ACHN (cell line): ENCODE data around the gene LRRFIP1.
A peak's percentile ranks its signal among the peaks of the same experiment; 100 is the strongest.
"Not testable (repeated sequence)": the region's sequence is repeated elsewhere in the genome, so short reads cannot be mapped to it uniquely, and the experiment has no call there.

Experiments
- DNase-seq: peaks from one replicate; pipeline ENCODE4 v3.0.0-alpha.2; 2015
- in situ Hi-C: cut with HindIII; loops from 2 replicates; pipeline ENCODE4 v1.10.0; 2017; ENCODE audit warnings: low sequenced_read_pairs, low pct_ligation_motif_present, low pct_unique_long_range_greater_than_20kb

The LRRFIP1 gene

DNA sequence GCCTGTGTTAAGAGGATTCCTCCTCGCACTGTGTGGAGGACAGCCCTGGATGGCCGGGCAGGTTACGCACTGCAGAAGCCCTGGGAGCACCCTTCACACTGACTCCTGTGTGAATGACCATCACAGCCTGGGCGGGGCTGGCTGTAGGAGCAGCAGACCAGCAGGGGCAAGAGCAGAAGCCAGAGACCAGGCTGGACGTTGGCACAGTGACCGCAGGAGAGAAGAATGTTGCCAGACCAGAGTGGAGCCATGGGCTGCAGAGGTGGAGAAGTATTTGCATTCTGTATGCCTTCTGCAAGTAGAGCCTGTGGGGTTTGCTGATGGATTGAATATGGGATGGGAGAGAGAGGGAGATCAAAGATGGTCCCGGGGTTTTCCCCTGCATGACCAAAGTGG, 23.1 kb downstream of the LRRFIP1 start:
- no peak for DNase-seq
- in situ Hi-C loops = no loop called here

DNA sequence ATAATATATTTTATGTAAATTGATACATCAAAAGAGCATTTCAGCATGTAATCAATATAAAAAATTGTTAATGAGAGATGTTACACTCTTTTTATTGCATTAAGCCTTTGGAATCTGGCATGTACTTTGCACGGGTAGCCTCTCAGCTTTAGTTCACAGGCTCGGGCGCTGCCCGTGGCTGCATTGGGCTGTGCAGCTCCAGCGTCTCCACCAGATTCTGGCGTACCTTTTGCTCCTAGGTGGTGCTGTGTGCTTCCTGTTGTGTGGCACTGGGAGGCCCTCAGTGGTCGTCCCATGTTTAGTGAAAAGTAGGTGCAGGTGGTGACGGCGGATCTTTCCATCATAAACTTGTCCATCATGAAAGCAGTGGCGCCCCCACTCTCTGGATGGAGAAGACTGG, 24.4 kb downstream of the LRRFIP1 start:
- DNase-seq = no peak
- in situ Hi-C loops = no loop called here

DNA sequence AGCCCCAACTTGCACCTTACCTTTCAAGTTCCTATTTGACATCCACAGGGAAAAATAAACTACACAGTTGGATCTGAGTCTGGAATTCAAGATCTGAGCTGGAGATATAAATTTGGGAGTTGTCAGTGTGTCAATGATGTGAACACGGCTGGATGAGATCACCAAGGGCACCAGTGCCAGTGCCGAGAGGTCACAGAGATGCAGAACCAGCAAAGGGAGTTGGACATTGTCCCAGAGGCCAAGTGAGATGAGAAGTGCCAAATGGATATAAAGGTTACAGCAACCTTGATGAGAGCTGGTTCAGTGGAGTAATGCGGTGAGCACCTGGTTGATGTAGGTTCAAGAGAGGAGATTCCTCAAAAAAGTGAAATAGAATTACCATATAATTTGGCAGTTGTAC, 24.8 kb downstream of the LRRFIP1 start:
- DNase-seq = no peak
- in situ Hi-C loops = no loop called here

DNA sequence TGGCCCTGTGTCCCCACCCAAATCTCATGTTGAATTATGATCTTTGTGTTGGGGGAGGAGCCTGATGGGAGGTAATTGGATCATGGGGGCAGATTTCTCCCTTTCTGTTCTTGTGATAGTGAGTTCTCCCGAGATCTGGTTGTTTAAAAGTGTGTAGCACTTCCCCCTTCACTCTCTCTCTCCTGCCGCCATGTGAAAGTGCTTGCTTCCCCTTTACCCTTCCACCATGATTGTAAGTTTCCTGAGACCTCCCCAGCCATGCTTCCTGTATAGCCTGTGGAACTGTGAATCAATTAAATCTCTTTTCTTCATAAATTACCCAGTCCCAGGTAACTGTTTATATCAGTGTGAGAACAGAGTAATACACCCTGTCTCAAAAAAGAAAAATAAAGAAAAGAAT, 25.5 kb downstream of the LRRFIP1 start:
- in situ Hi-C loops = no loop called here
- DNase-seq = no peak

DNA sequence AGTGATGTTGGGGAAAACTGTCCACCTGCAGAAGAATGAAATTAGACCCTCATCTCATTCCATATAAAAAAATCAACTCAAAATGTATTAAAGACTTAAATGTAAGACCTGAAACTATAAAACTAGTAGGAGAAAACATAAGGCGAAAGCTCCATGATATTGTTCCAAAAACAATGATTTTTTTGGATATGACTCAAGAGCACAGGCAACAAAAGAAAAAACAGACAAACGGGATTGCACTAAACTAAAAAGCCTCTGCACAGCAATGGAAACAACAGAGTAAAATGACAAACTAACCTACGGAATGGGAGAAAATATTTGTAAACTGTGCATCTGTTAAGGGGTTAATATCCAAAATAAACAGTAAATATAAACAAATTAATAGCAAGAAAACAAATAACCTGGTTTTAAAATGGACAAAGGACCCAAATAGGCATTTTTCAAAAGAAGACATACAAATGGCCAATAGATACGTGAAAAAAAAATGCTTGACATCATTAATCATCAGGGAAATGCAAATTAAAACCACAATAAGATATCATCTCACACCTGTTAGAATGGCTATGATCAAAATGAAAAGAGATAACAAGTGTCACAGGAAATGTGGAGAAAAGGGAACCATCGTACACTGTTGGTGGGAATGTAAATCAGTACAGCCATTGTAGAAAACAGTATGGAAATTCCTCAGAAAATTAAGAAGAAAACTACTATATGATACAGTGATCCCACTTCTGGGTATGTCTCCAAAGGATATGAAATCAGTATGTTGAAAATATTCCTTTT, 26.6 kb downstream of the LRRFIP1 start:
- no peak for DNase-seq
- in situ Hi-C loops = no loop called here

DNA sequence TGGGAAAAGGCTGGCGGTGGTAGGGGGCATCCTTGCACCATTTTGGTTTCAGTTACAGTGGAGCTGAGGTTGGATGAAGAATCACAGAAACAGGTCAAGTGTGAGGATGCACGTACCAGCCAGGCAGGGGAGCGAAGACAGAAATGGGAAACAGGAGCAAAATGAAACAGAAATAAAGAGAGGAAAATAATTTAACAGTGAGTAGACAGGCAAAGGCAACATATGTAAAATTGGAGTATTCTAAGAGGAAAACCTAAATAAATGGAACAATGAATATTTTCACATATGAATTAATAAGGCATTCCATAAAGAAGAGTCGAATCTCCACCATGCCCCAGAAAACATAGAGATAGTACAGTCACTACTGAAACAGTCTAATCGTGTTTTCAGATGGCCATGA, 29.7 kb downstream of the LRRFIP1 start:
- no peak for DNase-seq
- in situ Hi-C loops = no loop called here

DNA sequence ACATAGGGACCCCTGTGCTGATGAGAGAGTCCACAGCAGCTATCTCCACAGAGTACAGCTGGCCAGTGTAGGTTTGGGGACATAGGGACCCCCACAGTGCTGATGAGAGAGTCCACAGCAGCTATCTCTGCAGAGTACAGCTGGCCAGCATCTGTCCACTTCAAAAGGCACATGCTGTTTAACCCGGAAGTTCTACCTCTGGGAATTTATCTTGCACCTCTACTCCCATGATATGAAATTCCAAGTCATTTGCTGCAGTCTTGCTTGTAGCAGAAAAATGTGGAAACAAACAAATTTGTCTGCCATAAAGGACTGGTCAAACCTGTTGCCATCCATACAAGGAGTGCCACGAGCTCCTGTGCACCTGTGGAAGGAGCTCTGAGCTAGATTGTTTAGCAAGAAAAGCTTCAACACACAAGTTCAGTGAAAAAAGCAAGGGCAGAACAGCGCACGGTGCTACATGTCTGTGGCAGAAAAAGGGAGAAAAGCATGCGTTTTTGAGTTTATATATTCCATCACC, 33.1 kb downstream of the LRRFIP1 start:
- no peak for DNase-seq
- in situ Hi-C loops = no loop called here

DNA sequence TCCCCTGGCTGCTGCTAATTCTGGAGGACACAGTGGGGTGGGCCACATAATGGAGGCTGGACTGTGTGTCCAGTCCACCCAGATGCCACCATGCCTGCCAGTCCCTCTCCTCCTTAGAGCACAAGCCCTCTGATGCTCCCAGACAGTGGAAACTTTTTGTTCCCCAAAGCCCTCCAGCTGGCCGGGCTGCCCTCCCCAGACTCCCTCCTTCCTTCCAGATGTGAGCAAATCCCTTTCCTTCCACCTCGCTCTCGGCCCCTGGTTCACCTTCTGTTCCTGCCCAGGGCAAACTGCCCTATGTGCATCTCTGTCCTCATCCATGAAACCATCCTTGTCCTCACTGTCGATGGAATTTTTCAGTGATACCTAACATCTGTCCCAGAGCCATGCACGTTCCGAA, 33.9 kb downstream of the LRRFIP1 start:
- in situ Hi-C loops = no loop called here
- no peak for DNase-seq

DNA sequence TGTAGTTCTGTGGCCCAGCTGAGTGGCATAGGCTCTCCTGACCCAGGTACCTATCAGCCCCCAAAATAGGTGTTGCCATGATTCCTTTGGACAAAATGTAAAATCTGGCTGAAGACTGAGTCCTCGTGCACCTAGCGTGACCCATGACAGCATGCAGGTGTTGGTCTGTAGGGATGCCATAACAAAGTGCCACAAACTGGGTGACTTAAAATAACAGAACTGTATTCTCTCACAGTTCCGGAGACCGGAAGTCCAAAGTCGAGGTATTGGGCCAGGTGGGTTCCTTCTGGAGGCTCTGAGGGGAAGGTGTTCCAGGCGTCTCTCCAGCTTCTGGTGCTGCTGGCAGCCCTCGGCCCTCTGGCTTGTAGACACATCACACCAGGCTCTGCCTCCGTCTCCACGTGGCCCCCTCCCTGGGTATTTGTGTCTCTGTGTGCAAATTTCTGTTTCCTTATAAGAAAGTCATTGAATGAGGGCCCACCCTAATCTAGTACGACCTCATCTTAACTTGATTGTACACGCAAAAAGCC, 34.5 kb downstream of the LRRFIP1 start:
- in situ Hi-C loops = no loop called here
- no peak for DNase-seq

DNA sequence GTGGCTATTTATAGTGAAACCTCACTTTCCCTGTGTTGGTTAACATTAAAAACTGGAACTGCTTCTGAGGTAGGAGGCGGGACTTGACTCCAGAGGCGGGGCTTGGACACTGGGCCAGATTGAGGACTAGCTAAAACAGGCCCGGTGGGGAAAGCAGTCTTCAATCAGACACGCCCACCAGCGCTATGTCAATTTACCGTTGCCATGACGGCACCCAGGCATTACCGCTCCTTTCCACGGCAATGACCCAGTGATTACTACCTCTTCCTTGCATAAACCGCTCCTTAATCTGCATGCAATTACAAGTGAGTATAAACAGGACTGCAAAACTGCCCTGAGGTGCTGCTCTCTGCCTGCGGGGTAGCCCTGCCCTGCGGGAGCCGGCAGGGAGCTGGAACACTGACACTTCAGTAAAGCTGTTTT, 35.3 kb downstream of the LRRFIP1 start:
- DNase-seq = no peak
- in situ Hi-C loops = no loop called here

DNA sequence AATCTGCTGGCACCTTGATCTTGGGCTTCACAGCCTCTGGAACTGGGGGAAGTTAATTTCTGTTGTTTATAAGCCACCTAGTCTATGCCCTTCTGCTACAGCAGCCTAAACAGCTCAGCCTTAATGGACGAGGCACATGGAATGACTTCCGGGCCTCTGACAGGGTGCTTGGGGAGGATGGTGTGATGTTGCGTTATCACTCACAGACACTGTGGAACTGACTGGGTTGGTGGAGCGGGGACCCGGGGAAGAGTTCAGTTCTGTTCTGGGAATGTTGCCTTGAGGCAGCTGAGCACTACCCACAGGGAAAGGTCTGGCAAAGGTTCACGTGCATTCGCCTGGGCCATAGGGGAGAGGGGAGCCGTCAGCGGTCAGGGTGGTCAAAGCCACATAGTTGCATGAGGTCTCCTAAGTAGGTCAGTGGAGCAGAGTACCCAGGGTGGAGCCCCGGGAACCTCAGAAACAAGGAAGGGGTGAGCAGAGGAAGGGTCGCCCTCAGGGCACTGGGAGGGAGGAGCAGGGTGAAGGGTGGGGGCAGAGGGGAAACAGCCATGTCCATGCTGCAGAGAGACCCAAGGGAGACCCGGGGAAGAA, 36.2 kb downstream of the LRRFIP1 start:
- in situ Hi-C loops = no loop called here
- no peak for DNase-seq

DNA sequence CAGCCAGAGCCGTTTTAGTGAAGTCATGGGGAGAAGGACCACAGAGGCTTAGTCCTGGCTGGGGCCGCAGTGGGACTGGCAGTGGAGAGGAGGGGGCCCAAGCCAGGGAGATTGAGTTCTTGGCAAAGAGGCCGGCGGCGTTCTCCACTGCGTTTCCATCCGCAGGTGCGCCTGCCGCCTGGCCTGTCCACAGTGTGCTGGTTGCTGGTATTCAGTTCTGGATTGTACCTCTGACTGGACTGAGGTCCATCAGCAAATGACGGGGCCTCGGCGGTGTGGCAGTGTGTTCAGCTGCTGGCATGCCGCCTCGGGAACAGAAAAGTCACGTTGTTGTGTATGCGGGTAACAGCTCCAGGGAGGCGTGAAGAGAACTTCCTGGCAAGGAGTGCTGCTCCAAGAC, 36.8 kb downstream of the LRRFIP1 start:
- in situ Hi-C loops = no loop called here
- DNase-seq = no peak

DNA sequence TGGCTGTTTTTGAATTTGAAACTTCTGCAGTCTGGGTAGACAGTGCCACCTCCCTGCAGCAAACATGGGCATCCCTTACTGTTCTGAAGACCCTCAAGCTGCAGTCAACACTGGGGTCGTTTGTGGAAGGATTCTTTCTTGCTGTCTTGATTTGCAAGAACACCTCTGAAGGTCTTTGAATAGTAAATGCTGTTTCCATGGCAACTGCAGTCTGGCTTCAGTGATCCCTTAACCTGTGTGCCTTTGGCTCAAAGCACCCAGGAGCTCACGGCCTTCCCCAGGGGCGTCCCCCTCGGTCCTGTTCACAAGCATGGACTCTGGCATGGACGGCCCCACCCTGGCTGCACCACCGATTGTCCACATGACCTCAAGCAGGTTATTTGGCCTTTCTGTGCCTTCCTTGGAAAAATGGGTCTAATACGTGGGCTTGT, 38.3 kb downstream of the LRRFIP1 start:
- peak; percentile 7 for DNase-seq

DNA sequence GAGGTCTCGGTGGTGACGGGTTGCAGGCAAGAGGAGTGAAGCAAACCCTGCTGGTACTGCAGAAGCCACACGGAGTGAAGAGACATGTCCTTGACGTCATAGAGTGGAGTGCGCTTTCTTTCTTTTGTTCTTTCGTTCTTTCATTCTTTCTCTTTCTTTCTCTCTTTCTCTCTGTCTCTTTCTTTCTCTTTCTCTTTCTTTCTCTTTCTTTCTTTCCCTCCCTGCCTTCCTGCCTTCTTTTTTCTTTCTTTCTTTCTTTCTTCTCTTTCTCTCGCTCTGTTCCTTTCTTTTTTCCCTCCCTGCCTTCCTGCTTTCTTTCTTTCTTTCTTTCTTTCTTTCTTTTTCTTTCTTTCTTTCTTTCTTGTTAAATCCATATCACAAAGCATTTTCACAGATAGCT, 39.2 kb downstream of the LRRFIP1 start:
- no peak for DNase-seq
- in situ Hi-C loops = no loop called here

More for the DNA sequence above, 38.3 kb downstream of the LRRFIP1 start:
- in situ Hi-C loops = no loop called here

DNA sequence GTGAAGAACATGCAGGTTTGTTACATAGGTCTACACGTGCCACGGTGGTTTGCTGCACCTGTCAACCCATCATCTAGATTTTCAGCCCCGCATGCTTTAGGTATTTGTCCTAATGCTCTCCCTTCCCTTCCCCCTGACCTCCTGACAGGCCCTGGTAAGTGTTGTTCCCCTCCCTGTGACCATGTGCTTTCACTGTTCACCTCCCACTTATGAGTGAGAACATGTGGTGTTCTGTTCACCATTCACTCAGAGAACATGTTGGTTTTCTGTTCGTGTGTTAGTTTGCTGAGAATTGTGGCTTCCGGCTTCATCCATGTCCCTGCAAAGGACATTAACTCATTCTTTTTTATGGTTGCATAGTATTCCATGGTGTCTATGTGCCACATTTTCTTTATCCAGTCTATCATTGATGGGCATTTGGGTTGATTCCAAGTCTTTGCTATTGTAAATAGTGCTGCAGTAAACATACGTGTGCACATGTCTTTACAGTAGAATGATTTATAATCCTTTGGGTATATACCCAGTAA, 39.7 kb downstream of the LRRFIP1 start:
- DNase-seq = not testable (repeated sequence)

DNA sequence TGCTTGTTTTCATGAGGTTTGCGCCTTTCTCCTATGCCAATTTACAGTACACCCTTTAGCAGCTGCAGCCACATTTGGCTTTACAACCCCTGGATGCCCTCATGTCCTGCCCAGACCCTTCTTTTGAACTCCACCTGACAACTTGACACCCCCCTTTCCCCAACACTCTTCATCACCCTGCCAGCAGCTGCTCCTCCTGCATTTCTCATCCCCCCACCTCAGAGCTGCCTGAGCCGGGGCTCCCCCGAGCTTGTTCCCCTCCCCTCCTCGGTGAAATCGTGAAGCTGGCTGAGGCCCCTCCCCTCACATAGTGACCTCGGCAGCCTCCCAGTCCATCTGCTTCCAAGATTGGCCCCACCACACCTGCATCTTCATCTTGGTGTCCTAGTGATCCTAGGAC, 40.5 kb downstream of the LRRFIP1 start:
- in situ Hi-C loops = no loop called here
- DNase-seq = no peak

More for the DNA sequence above, 39.7 kb downstream of the LRRFIP1 start:
- in situ Hi-C loops = not testable (repeated sequence)

DNA sequence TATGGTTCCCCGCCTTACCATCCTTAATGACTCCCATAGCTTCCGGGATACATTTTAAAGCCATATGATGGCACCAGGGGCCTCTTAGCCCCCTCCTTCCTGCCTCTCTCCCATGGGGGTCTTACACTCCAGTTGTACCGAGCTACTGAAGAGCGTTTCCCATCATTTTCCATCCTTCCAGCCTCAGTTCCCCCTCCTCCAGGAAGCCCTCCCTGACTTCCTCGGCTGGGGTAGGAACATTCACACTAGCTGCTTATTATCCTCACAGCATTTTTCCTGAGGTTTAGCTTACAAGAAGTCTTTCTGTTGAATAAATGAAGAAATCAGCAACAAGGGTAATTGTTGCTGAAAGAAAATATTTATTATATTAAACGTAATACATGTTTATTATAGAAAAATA, 41.1 kb downstream of the LRRFIP1 start:
- no peak for DNase-seq
- in situ Hi-C loops = no loop called here

DNA sequence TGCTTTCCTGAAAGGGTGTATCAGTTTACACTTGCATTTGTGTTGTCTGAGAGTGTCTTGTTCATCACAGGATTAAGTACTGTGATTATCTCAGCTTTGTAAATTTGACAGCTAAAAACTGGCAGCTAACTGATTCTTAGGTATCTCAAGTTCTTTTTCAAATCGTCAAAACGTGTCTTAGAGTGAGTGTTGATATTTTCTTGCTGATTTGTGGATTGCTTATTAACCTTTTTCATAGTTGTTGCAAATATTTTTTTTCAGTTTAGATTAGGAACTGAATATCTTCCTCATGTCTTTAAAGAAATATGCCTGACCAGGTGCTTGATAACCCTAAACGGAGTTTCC, 41.9 kb downstream of the LRRFIP1 start:
- in situ Hi-C loops = no loop called here
- DNase-seq = no peak

DNA sequence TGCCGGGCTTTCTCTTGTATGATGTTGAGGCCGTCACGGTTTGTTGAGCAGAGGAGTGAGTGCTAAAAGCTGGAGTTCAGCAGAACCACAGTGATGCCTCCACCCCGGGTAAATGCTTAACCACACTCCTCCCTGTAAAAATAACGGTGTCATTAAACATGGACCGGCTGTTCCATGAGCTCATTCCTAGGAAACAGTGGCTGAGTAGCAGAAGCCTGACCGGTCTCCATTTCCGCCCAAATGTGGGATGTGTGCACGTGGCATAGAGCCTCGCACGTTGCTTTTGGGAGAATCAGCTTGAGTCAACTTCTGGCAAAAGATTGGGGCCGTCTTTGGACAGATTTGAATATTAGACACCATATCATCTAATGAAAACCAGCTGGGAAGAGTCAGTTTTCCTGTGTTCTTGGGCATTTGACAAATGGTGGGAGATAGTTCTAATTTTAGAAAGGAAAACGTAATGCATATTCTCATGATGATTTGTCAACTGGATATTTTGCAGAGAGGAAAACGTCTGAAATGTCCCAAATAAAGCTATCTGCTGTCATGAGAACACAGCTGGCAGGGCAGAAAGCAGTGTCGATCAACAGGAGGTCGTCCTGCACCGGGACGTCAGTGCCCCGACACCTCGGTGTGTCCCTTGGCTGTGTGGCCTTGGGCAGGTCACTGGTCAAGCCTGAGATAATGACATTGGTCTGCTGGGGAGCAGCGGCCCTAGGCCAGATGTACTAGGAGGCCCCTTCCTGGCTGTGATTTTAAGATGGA, 42.4 kb downstream of the LRRFIP1 start:
- in situ Hi-C loops = no loop called here
- DNase-seq = peak; percentile 97
